Measurements from ENCODE around the gene GCN1. TPM values are rescaled to one million over a fixed set of nuclear protein-coding genes. Genes with fewer than 3 reads are reported as not detected.
A peak's percentile ranks its signal among the peaks of the same experiment; 100 is the strongest.

The GCN1 gene
- polyA plus RNA-seq, 3 donors, result 5.0 to 22.1 (median 8.3) TPM

DNA sequence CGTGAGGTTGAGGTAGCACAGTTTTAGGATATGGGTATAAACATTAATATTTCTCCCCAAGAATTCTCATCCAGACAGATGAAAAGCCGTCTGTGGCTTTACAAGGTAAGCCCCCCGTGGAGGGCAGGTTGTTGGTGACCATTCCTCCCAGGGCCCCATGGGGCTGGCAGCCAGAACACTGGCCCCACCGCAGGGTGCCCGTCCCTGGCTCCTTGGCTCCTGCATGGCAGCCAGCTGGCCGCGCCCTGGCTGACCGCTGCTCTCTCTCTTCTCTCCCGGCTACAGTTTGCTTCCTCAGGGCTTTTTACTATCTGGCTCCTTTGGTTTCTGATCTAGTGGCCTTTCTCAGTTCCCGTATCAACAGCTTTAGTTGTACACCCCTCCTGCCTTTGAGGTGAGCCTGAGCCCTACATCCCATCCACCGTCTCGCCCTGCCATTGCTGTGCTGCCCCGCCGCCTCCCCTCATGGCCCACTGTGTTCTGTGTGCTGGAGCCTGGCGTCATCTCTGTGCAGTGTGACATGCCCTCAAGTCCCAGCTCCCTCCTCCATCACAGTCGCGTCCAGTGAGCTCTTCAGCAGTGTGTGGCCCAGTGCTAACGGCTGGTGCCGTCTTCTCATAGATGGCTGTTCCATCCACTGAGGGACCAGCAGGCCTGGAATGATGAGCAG is 103.8 kb downstream of the GCN1 start:
- Mint-ChIP-seq H3K27me3 (ENCODE audit: low read depth in 3 of 3) (peaks cover 5 to 15% (median 13%) of the 10 kb centered on the region in 3 donors), H3K4me3 (no peak overlapping the region)

DNA sequence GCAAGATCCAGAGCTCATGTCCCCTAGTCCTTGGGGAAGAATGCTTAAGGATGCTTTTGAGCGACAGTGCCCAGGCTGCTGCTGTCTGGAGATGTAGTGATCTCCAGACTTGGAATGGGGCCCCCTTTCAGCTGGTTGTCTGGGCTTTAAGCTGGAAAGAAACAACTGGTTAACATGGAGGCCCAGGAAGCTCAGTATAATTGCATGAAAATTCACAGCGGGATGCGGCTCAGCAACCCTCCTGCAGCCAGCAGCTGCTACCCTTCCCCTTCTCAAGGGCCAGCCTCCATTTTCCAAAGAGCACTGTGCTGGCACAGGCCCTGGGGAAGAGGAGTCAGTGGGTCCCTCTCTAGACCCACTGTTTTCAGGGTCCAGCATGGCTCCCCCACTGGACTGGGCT is 104.3 kb downstream of the GCN1 start:
- Histone ChIP-seq H3K4me1 (ENCODE audit: control insufficient read depth in 1 of 2, insufficient read depth in 2 of 2, low read length in 2 of 2) (peaks cover 15% of the 10 kb centered on the region in 2 donors), H2AFZ (ENCODE audit: insufficient read depth, low read depth, low read length, poor library complexity, severe bottlenecking) (no peak overlapping the region), H3K9me3 (replicated peaks in 1 of 2; ENCODE audit: control insufficient read depth in 1 of 2, insufficient read depth in 1 of 2, low read length in 2 of 2) (no peaks in the 10 kb centered on the region), H3K4me3 (replicated peaks in 1 of 3; ENCODE audit: low read depth in 2 of 3, low read length in 3 of 3) (no peak overlapping the region), H3K36me3 (replicated peaks in 1 of 2; ENCODE audit: control insufficient read depth in 1 of 2, insufficient read depth in 2 of 2, low read length in 2 of 2) (peaks cover 9 to 14% of the 10 kb centered on the region in 2 donors), H4K20me1 (ENCODE audit: insufficient read depth, low read length) (peaks cover 31% of the 10 kb centered on the region), H3K79me2 (ENCODE audit: insufficient read depth, low read length) (no peaks in the 10 kb centered on the region), H3K4me2 (replicated peaks; ENCODE audit: extremely low read depth, low read length, poor library complexity, severe bottlenecking) (no peak overlapping the region), H3K27me3 (ENCODE audit: control insufficient read depth in 2 of 2, insufficient read depth in 2 of 2, low read length in 2 of 2) (no peaks in the 10 kb centered on the region), H3K9ac (ENCODE audit: insufficient read depth, low read length, poor library complexity, severe bottlenecking) (no peak overlapping the region), H3K27ac (ENCODE audit: low read depth in 1 of 2, low read length in 2 of 2) (no peak overlapping the region)
- WGBS (ENCODE audit: insufficient coverage), result 90% methylated on average over 2 of the region's 3 CpGs
- Mint-ChIP-seq H3K9me3 (no peaks in the 10 kb centered on the region), H3K4me1 (peaks cover 14% of the 10 kb centered on the region), H3K4me3 (no peak overlapping the region), H3K27me3 (ENCODE audit: low read depth in 3 of 3) (peaks cover 5 to 15% (median 15%) of the 10 kb centered on the region in 3 donors), H3K27ac (peak overlapping the region in 1 of 7 donors; percentile 18), H3K36me3 (peaks cover 16 to 17% of the 10 kb centered on the region in 2 donors)
- TF ChIP-seq, protein P1, sequence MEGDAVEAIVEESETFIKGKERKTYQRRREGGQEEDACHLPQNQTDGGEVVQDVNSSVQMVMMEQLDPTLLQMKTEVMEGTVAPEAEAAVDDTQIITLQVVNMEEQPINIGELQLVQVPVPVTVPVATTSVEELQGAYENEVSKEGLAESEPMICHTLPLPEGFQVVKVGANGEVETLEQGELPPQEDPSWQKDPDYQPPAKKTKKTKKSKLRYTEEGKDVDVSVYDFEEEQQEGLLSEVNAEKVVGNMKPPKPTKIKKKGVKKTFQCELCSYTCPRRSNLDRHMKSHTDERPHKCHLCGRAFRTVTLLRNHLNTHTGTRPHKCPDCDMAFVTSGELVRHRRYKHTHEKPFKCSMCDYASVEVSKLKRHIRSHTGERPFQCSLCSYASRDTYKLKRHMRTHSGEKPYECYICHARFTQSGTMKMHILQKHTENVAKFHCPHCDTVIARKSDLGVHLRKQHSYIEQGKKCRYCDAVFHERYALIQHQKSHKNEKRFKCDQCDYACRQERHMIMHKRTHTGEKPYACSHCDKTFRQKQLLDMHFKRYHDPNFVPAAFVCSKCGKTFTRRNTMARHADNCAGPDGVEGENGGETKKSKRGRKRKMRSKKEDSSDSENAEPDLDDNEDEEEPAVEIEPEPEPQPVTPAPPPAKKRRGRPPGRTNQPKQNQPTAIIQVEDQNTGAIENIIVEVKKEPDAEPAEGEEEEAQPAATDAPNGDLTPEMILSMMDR (IDR thresholded peaks at IDR 0.05), result no peak
- DNase-seq, result no peak
- intact Hi-C loops (cut with micrococcal nuclease), result no loop called here

More for the DNA sequence above, 103.8 kb downstream of the GCN1 start:
- TF ChIP-seq, protein P1 (IDR thresholded peaks at IDR 0.05), result no peak
- no peak overlapping the region for H3K4me2 ChIP-seq (replicated peaks; ENCODE audit: extremely low read depth, low read length, poor library complexity, severe bottlenecking)
- no peak overlapping the region for H3K9ac ChIP-seq (ENCODE audit: insufficient read depth, low read length, poor library complexity, severe bottlenecking)
- no peaks in the 10 kb centered on the region for H3K79me2 ChIP-seq (ENCODE audit: insufficient read depth, low read length)
- Mint-ChIP-seq H3K9me3 (no peaks in the 10 kb centered on the region), H3K36me3 (peaks cover 19 to 22% of the 10 kb centered on the region in 2 donors), H3K27ac (peak overlapping the region in 4 of 7 donors; percentile 32 to 52 (median 44)), H3K4me1 (peaks cover 14% of the 10 kb centered on the region)
- no peaks in the 10 kb centered on the region for H3K9me3 ChIP-seq (replicated peaks in 1 of 2; ENCODE audit: control insufficient read depth in 1 of 2, insufficient read depth in 1 of 2, low read length in 2 of 2)
- H3K36me3 ChIP-seq (replicated peaks in 1 of 2; ENCODE audit: control insufficient read depth in 1 of 2, insufficient read depth in 2 of 2, low read length in 2 of 2), result peaks cover 14 to 17% of the 10 kb centered on the region in 2 donors
- H2AFZ ChIP-seq (ENCODE audit: insufficient read depth, low read depth, low read length, poor library complexity, severe bottlenecking), result no peak overlapping the region
- peaks cover 15% of the 10 kb centered on the region in 2 donors for H3K4me1 ChIP-seq (ENCODE audit: control insufficient read depth in 1 of 2, insufficient read depth in 2 of 2, low read length in 2 of 2)
- H4K20me1 ChIP-seq (ENCODE audit: insufficient read depth, low read length), result peaks cover 37% of the 10 kb centered on the region
- no peak overlapping the region for H3K27ac ChIP-seq (ENCODE audit: low read depth in 1 of 2, low read length in 2 of 2)
- 97% methylated on average over 17 of the region's 19 CpGs for WGBS (ENCODE audit: insufficient coverage)
- intact Hi-C loops (cut with micrococcal nuclease), result no loop called here
- DNase-seq, result no peak
- H3K27me3 ChIP-seq (ENCODE audit: control insufficient read depth in 2 of 2, insufficient read depth in 2 of 2, low read length in 2 of 2), result no peaks in the 10 kb centered on the region
- no peak overlapping the region for H3K4me3 ChIP-seq (replicated peaks in 1 of 3; ENCODE audit: low read depth in 2 of 3, low read length in 3 of 3)
